Lower leg skin (tissue), 4 donors: ENCODE data around the gene MICAL2. TPM values are rescaled to one million over a fixed set of nuclear protein-coding genes. Genes with fewer than 3 reads are reported as not detected.

Experiments used
- DNase-seq, 2 donors: peaks; one replicate each; pipeline ENCODE4 v3.0.0-alpha.2; 2019; ENCODE audit warnings: low spot score in 2 of 2
- H3K4me3 ChIP-seq: fragments of 200-600 bp; sonication (generic); 2 replicates; pipeline ENCODE4 v1.5.1; 2017; ENCODE audit warnings: mild to moderate bottlenecking, low read depth; ENCODE audit not compliant: poor library complexity, severe bottlenecking
- CTCF ChIP-seq, 3 donors: fragments of 450-650 bp; IDR thresholded peaks; one replicate each; pipeline ENCODE4 v1.5.1; 2016; ENCODE audit warnings: antibody characterized with exemption in 3 of 3, mild to moderate bottlenecking in 3 of 3, moderate library complexity in 2 of 3
- POLR2A ChIP-seq, 2 donors: fragments of 450-650 bp; IDR thresholded peaks; one replicate each; pipeline ENCODE4 v1.6.1; 2016 to 2017; ENCODE audit warnings: antibody characterized with exemption in 2 of 2, mild to moderate bottlenecking in 1 of 2, moderate library complexity in 1 of 2
- WGBS, 2 donors: methylation state at CpG; one replicate each; pipeline ENCODE4 v1.1.5; 2018; 5-methylcytosine and 5-hydroxymethylcytosine counted together
- intact Hi-C: fragments of 100-400 bp; cut with DNase I; formaldehyde crosslinking; loops from one replicate; pipeline ENCODE4 v1.15.0; 2023; ENCODE audit warnings: low total_unique reads
- total RNA-seq, 4 donors: library from RNA; depleted of rRNA; stranded (reverse); fragments of >200 nt; gene quantifications; one replicate each; pipeline ENCODE4 v1.1.0, GENCODE V29; 2016

The MICAL2 gene
- total RNA-seq, 4 donors from 2014 or later, result 117 to 238 (median 145) TPM

- no peak for TF ChIP-seq POLR2A (IDR thresholded peaks at IDR 0.05)
- no peak for TF ChIP-seq CTCF (IDR thresholded peaks at IDR 0.05)
- DNase-seq, result peak in 1 of 2 donors; percentile 8
- no peak overlapping the region for H3K4me3 ChIP-seq
- intact Hi-C loops, result no loop called here
- 92 to 96% methylated on average over 1 of the region's 1 CpG for WGBS, 2 donors
These were observed 27.0 kb upstream of the MICAL2 start for GRCh38 chr11:12083380-12083779.

- intact Hi-C loops, result no loop called here
- DNase-seq, result no peak
- no peak for TF ChIP-seq POLR2A (IDR thresholded peaks at IDR 0.05)
- no peak for TF ChIP-seq CTCF (IDR thresholded peaks at IDR 0.05)
- no peak overlapping the region for H3K4me3 ChIP-seq
These were observed 26.1 kb upstream of the MICAL2 start for GRCh38 chr11:12084256-12084655.

- WGBS, 2 donors, result 82% methylated on average over 11 of the region's 11 CpGs
- peak in 1 of 2 donors; percentile 79 for DNase-seq
These were observed 24.8 kb upstream of the MICAL2 start for GRCh38 chr11:12085371-12086251.

DNA sequence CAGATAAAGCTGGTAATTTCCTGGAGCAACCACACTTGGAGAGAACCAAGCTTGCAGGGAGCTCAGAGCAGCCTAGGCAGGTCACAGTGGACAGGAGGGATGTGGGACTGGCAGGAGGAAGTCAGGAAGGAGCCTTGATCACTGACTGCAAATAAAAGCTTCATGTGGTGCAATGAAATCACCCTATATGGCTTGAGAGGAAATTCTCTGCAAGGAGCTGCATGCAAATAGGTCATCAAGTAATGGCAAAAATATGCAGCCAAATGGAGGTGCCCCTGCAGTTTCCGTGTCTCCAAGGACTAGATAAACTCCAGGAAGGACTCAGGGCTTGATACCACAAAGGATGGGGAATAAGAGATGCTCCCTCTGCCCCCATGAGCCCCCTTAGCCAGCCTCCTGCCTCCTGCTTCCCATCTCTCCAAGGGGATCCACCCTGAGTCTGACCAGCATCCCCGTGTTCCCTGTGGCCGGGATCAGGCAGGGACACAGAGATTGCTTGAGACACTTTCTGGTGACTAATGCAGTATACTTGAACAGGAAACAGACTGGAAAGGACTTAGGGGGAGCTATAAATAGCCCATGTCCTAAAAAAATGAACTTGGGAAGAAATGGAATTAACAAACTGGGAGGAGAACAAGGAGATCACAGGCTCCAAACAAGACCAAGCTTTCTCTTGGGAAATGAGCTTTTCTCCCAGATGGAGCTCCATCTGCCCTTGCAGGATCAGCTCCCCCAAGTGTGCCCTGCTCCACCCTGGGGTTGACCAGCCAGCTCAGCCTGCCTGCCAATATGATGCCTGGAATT is 23.9 kb upstream of the MICAL2 start:
- DNase-seq, result peak; percentile 75 to 94
- no peak for TF ChIP-seq POLR2A (IDR thresholded peaks at IDR 0.05)
- no peak overlapping the region for H3K4me3 ChIP-seq
- 17 to 19% methylated on average over 3 of the region's 3 CpGs for WGBS, 2 donors
- intact Hi-C loops, result no loop called here

More at GRCh38 chr11:12085371-12086251, 24.8 kb upstream of the MICAL2 start:
- no peak overlapping the region for H3K4me3 ChIP-seq
- intact Hi-C loops, result no loop called here
- TF ChIP-seq CTCF (IDR thresholded peaks at IDR 0.05) (no peak), POLR2A (IDR thresholded peaks at IDR 0.05) (no peak)

DNA sequence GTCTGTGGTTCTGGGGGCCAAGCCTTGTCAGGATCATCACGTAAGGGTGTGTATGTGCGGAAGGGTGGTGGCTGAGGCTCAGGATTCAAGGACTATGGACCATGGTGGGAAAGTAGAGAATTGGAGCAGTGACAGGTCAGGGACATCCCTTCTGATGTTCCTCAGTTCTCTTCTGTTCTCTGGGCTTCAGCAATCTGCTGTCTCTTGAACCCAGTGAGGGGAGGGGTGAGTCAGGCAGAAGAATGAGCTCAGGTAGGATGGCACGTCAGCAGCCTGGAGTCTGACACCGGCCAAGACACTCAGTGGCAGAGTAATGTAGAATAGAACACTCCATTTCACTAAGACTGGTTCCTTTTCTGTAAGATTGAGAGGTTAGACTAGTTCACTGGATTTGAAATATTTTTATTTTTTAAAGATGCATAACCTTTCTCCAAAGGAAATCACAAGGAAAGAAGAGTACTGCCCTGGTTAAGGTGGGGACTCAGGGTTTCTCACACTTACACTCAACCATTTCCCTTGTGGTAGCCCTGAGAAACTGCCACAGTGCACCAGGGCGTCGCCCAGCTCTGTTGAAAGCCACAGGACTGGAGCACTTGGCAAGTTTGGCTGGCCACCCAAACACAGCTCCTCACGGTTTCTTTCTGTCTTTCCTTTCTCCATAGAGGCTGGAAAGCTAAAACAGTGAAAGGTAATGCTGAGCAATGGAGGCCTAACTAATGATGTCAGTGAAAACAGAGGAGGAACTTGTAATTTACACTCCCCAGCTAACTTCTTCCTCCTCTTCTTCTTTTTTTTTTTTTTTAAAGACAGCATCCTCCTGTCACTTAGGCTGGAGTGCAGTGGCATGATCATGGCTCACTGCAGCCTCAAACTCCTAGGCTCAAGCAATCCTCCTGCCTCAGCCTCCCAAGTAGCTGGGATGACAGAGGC is 23.1 kb upstream of the MICAL2 start:
- intact Hi-C loops, result no loop called here
- no peak overlapping the region for H3K4me3 ChIP-seq
- WGBS, 2 donors, result 31 to 39% methylated on average over 7 of the region's 7 CpGs
- TF ChIP-seq POLR2A (IDR thresholded peaks at IDR 0.05) (no peak), CTCF (IDR thresholded peaks at IDR 0.05) (no peak)
- peak; percentile 66 to 84 for DNase-seq
